Measurements from ENCODE around the gene CTNS.

DNA sequence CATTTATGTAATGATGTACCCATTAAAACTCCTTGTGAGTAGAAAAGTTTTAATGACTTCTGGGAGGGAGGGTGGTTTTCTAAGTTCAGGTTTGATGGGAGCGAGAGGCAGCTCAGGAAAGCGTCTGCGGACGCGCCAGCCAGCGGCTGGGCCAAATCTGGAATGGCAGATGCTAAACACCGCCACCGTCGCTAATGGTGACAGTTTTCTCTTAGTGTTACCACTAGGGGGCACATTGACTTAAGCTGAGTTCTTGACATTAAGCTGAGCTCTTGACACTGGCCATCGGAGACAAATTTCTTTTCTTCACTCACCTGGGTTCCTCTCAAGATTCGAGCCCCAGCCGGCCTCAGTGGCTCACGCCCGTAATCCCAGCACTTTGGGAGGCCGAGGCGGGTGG, 34.1 kb upstream of the CTNS start:
- TF ChIP-seq, protein P1, sequence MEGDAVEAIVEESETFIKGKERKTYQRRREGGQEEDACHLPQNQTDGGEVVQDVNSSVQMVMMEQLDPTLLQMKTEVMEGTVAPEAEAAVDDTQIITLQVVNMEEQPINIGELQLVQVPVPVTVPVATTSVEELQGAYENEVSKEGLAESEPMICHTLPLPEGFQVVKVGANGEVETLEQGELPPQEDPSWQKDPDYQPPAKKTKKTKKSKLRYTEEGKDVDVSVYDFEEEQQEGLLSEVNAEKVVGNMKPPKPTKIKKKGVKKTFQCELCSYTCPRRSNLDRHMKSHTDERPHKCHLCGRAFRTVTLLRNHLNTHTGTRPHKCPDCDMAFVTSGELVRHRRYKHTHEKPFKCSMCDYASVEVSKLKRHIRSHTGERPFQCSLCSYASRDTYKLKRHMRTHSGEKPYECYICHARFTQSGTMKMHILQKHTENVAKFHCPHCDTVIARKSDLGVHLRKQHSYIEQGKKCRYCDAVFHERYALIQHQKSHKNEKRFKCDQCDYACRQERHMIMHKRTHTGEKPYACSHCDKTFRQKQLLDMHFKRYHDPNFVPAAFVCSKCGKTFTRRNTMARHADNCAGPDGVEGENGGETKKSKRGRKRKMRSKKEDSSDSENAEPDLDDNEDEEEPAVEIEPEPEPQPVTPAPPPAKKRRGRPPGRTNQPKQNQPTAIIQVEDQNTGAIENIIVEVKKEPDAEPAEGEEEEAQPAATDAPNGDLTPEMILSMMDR (conservative IDR thresholded peaks at IDR 0.05 in 1 of 2, IDR thresholded peaks at IDR 0.05 in 1 of 2; ENCODE audit: extremely low read depth in 1 of 2, insufficient read depth in 1 of 2, low read depth in 1 of 2, low read length in 2 of 2), result peak; percentile 27 to 48
- TF ChIP-seq EZH2 (IDR thresholded peaks at IDR 0.05; ENCODE audit: borderline replicate concordance, low read length), result no peak
